OCI-LY1 (cell line): ENCODE results near the gene TAX1BP1.

ENCODE experiments used
- EZH2 ChIP-seq: fragments of 200-600 bp; sonication (generic), shearing (Covaris generic); IDR thresholded peaks from 2 replicates; pipeline ENCODE4 v1.8.0; 2017; ENCODE audit warnings: borderline replicate concordance, mixed run types, mild to moderate bottlenecking, antibody characterized with exemption, low read length, moderate library complexity, mixed read lengths
- TF ChIP-seq, protein P1 (sequence below): fragments of 200-600 bp; sonication (generic), shearing (Covaris generic); IDR thresholded peaks from 2 replicates; pipeline ENCODE4 v1.5.1; 2017; ENCODE audit warnings: mild to moderate bottlenecking, antibody characterized with exemption, low read length, moderate library complexity, mixed read lengths

DNA sequence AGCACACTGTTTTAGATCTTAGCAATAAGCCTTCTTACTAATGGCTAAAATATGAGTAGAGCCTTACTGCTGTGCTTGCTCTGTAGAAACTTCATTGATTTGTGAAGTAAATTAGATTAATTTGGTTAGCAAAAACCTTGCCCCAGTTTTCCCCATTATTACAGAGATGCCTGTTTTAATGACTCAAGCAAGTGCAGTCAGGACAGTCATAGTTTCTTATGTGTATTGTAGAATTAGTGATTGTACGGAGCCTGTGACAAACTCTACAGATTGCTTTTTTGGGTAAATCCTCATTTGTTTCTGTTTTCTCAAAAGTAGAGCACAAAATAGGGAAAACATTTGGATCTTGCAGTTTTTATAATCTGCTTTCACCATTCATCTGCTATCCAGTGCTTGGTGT, 7.0 kb downstream of the TAX1BP1 start:
- no peak for TF ChIP-seq EZH2
- TF ChIP-seq, protein P1, sequence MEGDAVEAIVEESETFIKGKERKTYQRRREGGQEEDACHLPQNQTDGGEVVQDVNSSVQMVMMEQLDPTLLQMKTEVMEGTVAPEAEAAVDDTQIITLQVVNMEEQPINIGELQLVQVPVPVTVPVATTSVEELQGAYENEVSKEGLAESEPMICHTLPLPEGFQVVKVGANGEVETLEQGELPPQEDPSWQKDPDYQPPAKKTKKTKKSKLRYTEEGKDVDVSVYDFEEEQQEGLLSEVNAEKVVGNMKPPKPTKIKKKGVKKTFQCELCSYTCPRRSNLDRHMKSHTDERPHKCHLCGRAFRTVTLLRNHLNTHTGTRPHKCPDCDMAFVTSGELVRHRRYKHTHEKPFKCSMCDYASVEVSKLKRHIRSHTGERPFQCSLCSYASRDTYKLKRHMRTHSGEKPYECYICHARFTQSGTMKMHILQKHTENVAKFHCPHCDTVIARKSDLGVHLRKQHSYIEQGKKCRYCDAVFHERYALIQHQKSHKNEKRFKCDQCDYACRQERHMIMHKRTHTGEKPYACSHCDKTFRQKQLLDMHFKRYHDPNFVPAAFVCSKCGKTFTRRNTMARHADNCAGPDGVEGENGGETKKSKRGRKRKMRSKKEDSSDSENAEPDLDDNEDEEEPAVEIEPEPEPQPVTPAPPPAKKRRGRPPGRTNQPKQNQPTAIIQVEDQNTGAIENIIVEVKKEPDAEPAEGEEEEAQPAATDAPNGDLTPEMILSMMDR = no peak
